Thoracic aorta (tissue), 2 donors: ENCODE data around the gene IYD. TPM values are rescaled to one million over a fixed set of nuclear protein-coding genes. Genes with fewer than 3 reads are reported as not detected.
"Not testable (repeated sequence)": the region's sequence is repeated elsewhere in the genome, so short reads cannot be mapped to it uniquely, and the experiment has no call there.

Experiments
- ATAC-seq: fragments of 150-250 bp; one replicate; pipeline ENCODE4 v1.8.0; 2017; ENCODE audit warnings: low read depth; ENCODE audit not compliant: insufficient number of reproducible peaks, low FRiP score
- DNase-seq: peaks from one replicate; pipeline ENCODE4 v3.0.0-alpha.2; 2020; ENCODE audit warnings: low spot score
- H3K27ac ChIP-seq, 2 donors: fragments of 200-600 bp; sonication (generic); 1 replicate in 1 of 2; 2 replicates in 1 of 2; pipeline ENCODE4 v1.5.1; 2016; ENCODE audit warnings: mild to moderate bottlenecking in 2 of 2, moderate library complexity in 2 of 2
- H3K27me3 ChIP-seq: fragments of 200-600 bp; sonication (generic); replicated peaks from 2 replicates; pipeline ENCODE4 v1.6.0; 2016; ENCODE audit warnings: mild to moderate bottlenecking; ENCODE audit not compliant: insufficient read depth
- H3K36me3 ChIP-seq: fragments of 200-600 bp; sonication (generic); one replicate; pipeline ENCODE4 v1.5.1; 2016
- H3K4me1 ChIP-seq, 2 donors: fragments of 200-600 bp; sonication (generic); 1 replicate in 1 of 2; 2 replicates in 1 of 2; pipeline versions ENCODE4 v1.5.1 to v1.6.0; 2016; ENCODE audit warnings: low read depth in 2 of 2, mild to moderate bottlenecking in 1 of 2; ENCODE audit not compliant: control insufficient read depth in 1 of 2
- H3K4me3 ChIP-seq: fragments of 200-600 bp; sonication (generic); 2 replicates; pipeline ENCODE4 v1.5.1; 2016; ENCODE audit warnings: mild to moderate bottlenecking
- H3K9me3 ChIP-seq: fragments of 200-600 bp; sonication (generic); 2 replicates; pipeline ENCODE4 v1.5.1; 2016
- CTCF ChIP-seq: fragments of 200-600 bp; sonication (generic); IDR thresholded peaks from one replicate; pipeline ENCODE4 v1.5.1; 2019; ENCODE audit warnings: antibody characterized with exemption
- total RNA-seq, 2 donors: library from RNA; depleted of rRNA; stranded (reverse); fragments of >200 nt; gene quantifications; one replicate each; pipeline versions ENCODE4 v1.1.0 to v1.2.3, GENCODE V29; 2016

IYD gene
- total RNA-seq, 2 donors from 2014 or later: 0.27 to 2.3 TPM

DNA sequence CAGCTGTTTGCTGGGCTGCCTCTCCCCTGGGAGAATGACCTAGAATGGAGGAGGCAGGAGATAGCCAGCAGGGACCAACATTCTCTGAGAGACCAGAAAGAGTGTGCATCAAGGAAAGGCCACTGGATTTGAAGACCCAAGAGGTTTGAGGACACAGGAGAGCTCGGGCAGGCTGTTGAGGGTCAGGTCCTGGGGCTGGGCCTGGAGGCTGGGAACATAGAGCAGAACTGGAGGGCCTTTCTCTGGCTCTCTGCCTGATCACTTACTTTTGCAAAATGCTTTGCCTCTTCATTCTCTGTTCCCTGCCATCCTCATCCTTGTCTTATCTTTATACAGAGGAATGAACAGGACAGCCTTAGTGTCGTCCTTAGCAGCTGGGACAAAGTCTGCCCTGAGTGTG, 2.5 kb downstream of the IYD start:
- no peaks in the 10 kb centered on the region for H3K9me3 ChIP-seq
- DNase-seq (no peak), ATAC-seq (no peak)
- no peak overlapping the region for H3K27ac ChIP-seq
- no peak for TF ChIP-seq CTCF
- H3K4me1 ChIP-seq: peaks cover 6 to 20% of the 10 kb centered on the region in 2 donors
- H3K27me3 ChIP-seq: no peaks in the 10 kb centered on the region
- no peaks in the 10 kb centered on the region for H3K36me3 ChIP-seq
- H3K4me3 ChIP-seq: no peak overlapping the region

DNA sequence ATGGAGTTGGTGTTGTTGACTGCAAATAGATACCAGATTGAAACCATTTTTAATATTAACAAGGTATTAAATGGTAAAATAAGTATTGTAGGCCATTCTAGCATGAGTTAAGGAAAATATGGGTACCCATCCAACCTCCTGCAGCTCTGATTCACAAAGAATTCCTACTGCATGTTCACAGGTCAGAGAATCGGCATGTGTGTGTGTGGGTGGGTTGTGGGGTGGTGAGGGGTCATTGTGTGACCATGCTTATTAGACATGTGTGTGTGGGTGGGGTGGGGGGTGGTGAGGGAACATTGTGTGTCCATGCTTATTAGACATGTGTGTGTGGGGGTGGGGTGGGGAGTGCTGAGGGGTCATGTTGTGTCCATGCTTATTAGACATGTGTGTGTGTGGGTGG, 3.2 kb downstream of the IYD start:
- H3K4me3 ChIP-seq: no peak overlapping the region
- H3K27me3 ChIP-seq: no peaks in the 10 kb centered on the region
- H3K9me3 ChIP-seq: no peaks in the 10 kb centered on the region
- peaks cover 6 to 20% of the 10 kb centered on the region in 2 donors for H3K4me1 ChIP-seq
- no peak overlapping the region for H3K27ac ChIP-seq
- H3K36me3 ChIP-seq: no peaks in the 10 kb centered on the region
- no peak for ATAC-seq
- no peak for DNase-seq
- TF ChIP-seq CTCF: no peak

- Histone ChIP-seq H3K4me3 (no peak overlapping the region), H3K27ac (no peak overlapping the region), H3K9me3 (no peaks in the 10 kb centered on the region), H3K36me3 (no peaks in the 10 kb centered on the region), H3K27me3 (no peaks in the 10 kb centered on the region), H3K4me1 (peaks cover 6 to 20% of the 10 kb centered on the region in 2 donors)
- peak; percentile 50 for ATAC-seq
- TF ChIP-seq CTCF: no peak
- peak; percentile 16 for DNase-seq
These were observed 4.5 kb downstream of the IYD start for GRCh38 chr6:150373260-150373701.

DNA sequence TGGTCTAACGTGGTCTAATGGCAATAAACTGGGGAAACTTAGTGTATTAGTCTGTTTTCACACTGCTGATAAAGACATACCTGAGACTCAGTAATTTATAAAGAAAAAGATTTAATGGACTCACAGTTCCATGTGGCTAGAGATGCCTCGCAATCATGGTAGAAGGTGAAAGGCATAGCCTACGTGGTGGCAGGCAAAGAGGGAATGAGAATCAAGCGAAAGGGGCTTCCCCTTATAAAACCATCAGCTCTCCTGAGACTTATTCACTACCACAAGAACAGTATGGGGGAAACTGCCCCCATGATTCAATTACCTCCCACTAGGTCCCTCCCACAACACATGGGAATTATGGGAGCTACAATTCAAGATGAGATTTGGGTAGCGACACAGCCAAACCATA, 5.5 kb downstream of the IYD start:
- not testable (repeated sequence) for H3K4me3 ChIP-seq, DNase-seq, H3K9me3 ChIP-seq, ATAC-seq, H3K27me3 ChIP-seq, H3K27ac ChIP-seq, H3K36me3 ChIP-seq
- peaks cover 6 to 20% of the 10 kb centered on the region in 2 donors for H3K4me1 ChIP-seq

DNA sequence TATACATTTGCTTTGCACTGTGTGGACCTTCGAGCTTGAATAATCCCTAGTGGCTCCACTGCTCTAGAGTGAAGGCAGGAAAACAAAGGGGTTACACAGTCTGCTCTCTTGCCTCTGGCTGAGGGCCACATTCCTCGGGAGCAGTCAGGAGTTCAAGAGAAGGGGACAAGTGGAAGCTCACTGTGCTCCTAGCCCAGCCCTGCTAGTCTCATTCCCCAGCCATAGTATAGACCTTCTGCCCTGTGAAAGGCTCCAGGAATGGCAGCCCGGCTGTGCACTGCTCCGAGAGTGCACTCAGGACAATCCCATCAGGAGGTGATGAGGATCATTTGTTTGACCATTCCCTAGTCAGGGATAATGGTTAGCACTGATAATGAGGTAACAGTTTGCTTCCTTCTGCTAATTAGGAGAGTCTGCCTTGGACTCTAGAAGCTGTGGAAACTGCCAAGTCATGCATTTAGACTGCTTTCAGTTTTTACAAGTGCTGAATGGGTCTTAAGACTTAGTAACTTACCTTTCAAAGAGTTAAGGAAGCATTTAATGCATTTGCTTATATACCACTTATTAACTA, 8.5 kb downstream of the IYD start:
- Histone ChIP-seq H3K4me3 (no peak overlapping the region), H3K27me3 (no peaks in the 10 kb centered on the region), H3K36me3 (no peaks in the 10 kb centered on the region), H3K4me1 (peaks cover 3 to 12% of the 10 kb centered on the region in 2 donors), H3K27ac (no peak overlapping the region), H3K9me3 (no peaks in the 10 kb centered on the region)
- TF ChIP-seq CTCF: no peak
- DNase-seq (no peak), ATAC-seq (no peak)

GRCh38 chr6:150380256-150380655, 11.4 kb downstream of the IYD start:
- Histone ChIP-seq H3K27me3 (no peaks in the 10 kb centered on the region), H3K36me3 (no peaks in the 10 kb centered on the region), H3K27ac (no peak overlapping the region), H3K4me3 (no peak overlapping the region), H3K9me3 (no peaks in the 10 kb centered on the region), H3K4me1 (no peaks in the 10 kb centered on the region)
- ATAC-seq: no peak
- TF ChIP-seq CTCF: no peak
- DNase-seq: no peak
